ENCODE data around the gene PPP3CA. TPM values are rescaled to one million over a fixed set of nuclear protein-coding genes. Genes with fewer than 3 reads are reported as not detected.

PPP3CA gene
- total RNA-seq, 1 donor from 2014 or later = 38.4 TPM

- Histone ChIP-seq H3K9me3 (ENCODE audit: low read depth) (no peaks in the 10 kb centered on the region), H4K20me1 (ENCODE audit: low read depth) (peaks cover 9% of the 10 kb centered on the region), H3F3A (ENCODE audit: low read depth) (no peaks in the 10 kb centered on the region), H3K9ac (no peak overlapping the region), H3K4me1 (peaks cover 6% of the 10 kb centered on the region), H3K27ac (no peak overlapping the region), H3K4me2 (no peak overlapping the region), H3K4me3 (no peak overlapping the region), H3K36me3 (no peaks in the 10 kb centered on the region), H3K79me2 (ENCODE audit: low read depth) (peaks cover 28% of the 10 kb centered on the region), H3K27me3 (no peaks in the 10 kb centered on the region), H2AFZ (replicated peaks) (no peak overlapping the region)
- H3K27ac Mint-ChIP-seq = no peak overlapping the region
- TF ChIP-seq EZH2phosphoT487 (IDR thresholded peaks at IDR 0.05) (no peak), EZH2 (IDR thresholded peaks at IDR 0.05) (no peak), CTCF (IDR thresholded peaks at IDR 0.05) (no peak)
- H3K36me3 Mint-ChIP-seq = no peaks in the 10 kb centered on the region
- H3K4me3 Mint-ChIP-seq = no peak overlapping the region
- H3K4me1 Mint-ChIP-seq = no peaks in the 10 kb centered on the region
- no peaks in the 10 kb centered on the region for H3K27me3 Mint-ChIP-seq (ENCODE audit: insufficient read depth, low read depth)
- H3K9me3 Mint-ChIP-seq = no peaks in the 10 kb centered on the region
- no peak for DNase-seq (ENCODE audit: low spot score)
Measured at GRCh38 chr4:101252721-101253120, 94.6 kb downstream of the PPP3CA start.

- H3K4me1 ChIP-seq = peaks cover 6% of the 10 kb centered on the region
- no peaks in the 10 kb centered on the region for H3K9me3 ChIP-seq (ENCODE audit: low read depth)
- H3K9ac ChIP-seq = no peak overlapping the region
- no peak overlapping the region for H3K4me3 Mint-ChIP-seq
- no peaks in the 10 kb centered on the region for H3K9me3 Mint-ChIP-seq
- no peak overlapping the region for H3K27ac ChIP-seq
- no peaks in the 10 kb centered on the region for H3F3A ChIP-seq (ENCODE audit: low read depth)
- no peaks in the 10 kb centered on the region for H3K27me3 ChIP-seq
- no peak overlapping the region for H3K4me2 ChIP-seq
- H3K27ac Mint-ChIP-seq = no peak overlapping the region
- no peaks in the 10 kb centered on the region for H3K4me1 Mint-ChIP-seq
- no peak overlapping the region for H3K4me3 ChIP-seq
- peaks cover 28% of the 10 kb centered on the region for H3K79me2 ChIP-seq (ENCODE audit: low read depth)
- H3K36me3 ChIP-seq = no peaks in the 10 kb centered on the region
- no peak for DNase-seq (ENCODE audit: low spot score)
- no peak overlapping the region for H2AFZ ChIP-seq (replicated peaks)
- peaks cover 3% of the 10 kb centered on the region for H4K20me1 ChIP-seq (ENCODE audit: low read depth)
- H3K27me3 Mint-ChIP-seq (ENCODE audit: insufficient read depth, low read depth) = no peaks in the 10 kb centered on the region
- no peaks in the 10 kb centered on the region for H3K36me3 Mint-ChIP-seq
- TF ChIP-seq EZH2 (IDR thresholded peaks at IDR 0.05) (no peak), CTCF (IDR thresholded peaks at IDR 0.05) (no peak), EZH2phosphoT487 (IDR thresholded peaks at IDR 0.05) (no peak)
Measured at GRCh38 chr4:101251261-101251660, 96.1 kb downstream of the PPP3CA start.

- no peaks in the 10 kb centered on the region for H3K36me3 ChIP-seq
- peaks cover 10% of the 10 kb centered on the region for H3K4me1 ChIP-seq
- H3K9ac ChIP-seq = no peak overlapping the region
- Mint-ChIP-seq H3K36me3 (no peaks in the 10 kb centered on the region), H3K27me3 (ENCODE audit: insufficient read depth, low read depth) (no peaks in the 10 kb centered on the region), H3K27ac (no peak overlapping the region), H3K4me3 (no peak overlapping the region), H3K4me1 (no peaks in the 10 kb centered on the region), H3K9me3 (no peaks in the 10 kb centered on the region)
- no peak for DNase-seq (ENCODE audit: low spot score)
- H2AFZ ChIP-seq (replicated peaks) = no peak overlapping the region
- H3K4me2 ChIP-seq = no peak overlapping the region
- no peaks in the 10 kb centered on the region for H3F3A ChIP-seq (ENCODE audit: low read depth)
- no peak overlapping the region for H3K27ac ChIP-seq
- H3K27me3 ChIP-seq = no peaks in the 10 kb centered on the region
- no peak for TF ChIP-seq EZH2phosphoT487 (IDR thresholded peaks at IDR 0.05)
- peaks cover 9% of the 10 kb centered on the region for H4K20me1 ChIP-seq (ENCODE audit: low read depth)
- H3K9me3 ChIP-seq (ENCODE audit: low read depth) = no peaks in the 10 kb centered on the region
- H3K4me3 ChIP-seq = no peak overlapping the region
- H3K79me2 ChIP-seq (ENCODE audit: low read depth) = peaks cover 7% of the 10 kb centered on the region
Measured at GRCh38 chr4:101244349-101244748, 103.0 kb downstream of the PPP3CA start.

GRCh38 chr4:101242441-101242840, 104.9 kb downstream of the PPP3CA start:
- Histone ChIP-seq H3K27me3 (no peaks in the 10 kb centered on the region), H3K4me1 (peaks cover 10% of the 10 kb centered on the region), H3K36me3 (no peaks in the 10 kb centered on the region), H3K79me2 (ENCODE audit: low read depth) (peaks cover 13% of the 10 kb centered on the region), H2AFZ (replicated peaks) (no peak overlapping the region), H3K27ac (no peak overlapping the region), H3K4me2 (no peak overlapping the region), H3K9ac (no peak overlapping the region), H4K20me1 (ENCODE audit: low read depth) (peaks cover 9% of the 10 kb centered on the region), H3K9me3 (ENCODE audit: low read depth) (no peaks in the 10 kb centered on the region), H3K4me3 (no peak overlapping the region), H3F3A (ENCODE audit: low read depth) (no peaks in the 10 kb centered on the region)
- TF ChIP-seq EZH2phosphoT487 (IDR thresholded peaks at IDR 0.05) (no peak), EZH2 (IDR thresholded peaks at IDR 0.05) (no peak), CTCF (IDR thresholded peaks at IDR 0.05) (no peak)
- DNase-seq (ENCODE audit: low spot score) = no peak
- no peaks in the 10 kb centered on the region for H3K9me3 Mint-ChIP-seq
- no peaks in the 10 kb centered on the region for H3K27me3 Mint-ChIP-seq (ENCODE audit: insufficient read depth, low read depth)
- H3K4me3 Mint-ChIP-seq = no peak overlapping the region
- H3K4me1 Mint-ChIP-seq = no peaks in the 10 kb centered on the region
- H3K36me3 Mint-ChIP-seq = no peaks in the 10 kb centered on the region
- H3K27ac Mint-ChIP-seq = no peak overlapping the region

Data from neural progenitor cell (in vitro differentiated cells).